Progenitor cell of endocrine pancreas (in vitro differentiated cells): ENCODE measurements around the gene TECPR1. TPM values are rescaled to one million over a fixed set of nuclear protein-coding genes. Genes with fewer than 3 reads are reported as not detected.

ENCODE experiments used
- DNase-seq: peaks from one replicate; pipeline ENCODE4 v3.0.0; 2021; ENCODE audit warnings: low spot score; ENCODE audit not compliant: unreplicated experiment
- H3K27ac Mint-ChIP-seq: 2 replicates; pipeline ENCODE4 v1.8.0; 2021; ENCODE audit warnings: mild to moderate bottlenecking, moderate library complexity, mixed read lengths
- H3K27me3 Mint-ChIP-seq: 2 replicates; pipeline ENCODE4 v1.8.0; 2021; ENCODE audit warnings: mixed read lengths
- H3K36me3 Mint-ChIP-seq: 2 replicates; pipeline ENCODE4 v1.8.0; 2022; ENCODE audit warnings: mixed read lengths; ENCODE audit not compliant: insufficient read depth
- H3K4me1 Mint-ChIP-seq: 2 replicates; pipeline ENCODE4 v1.8.0; 2021; ENCODE audit warnings: low read depth, mixed read lengths
- H3K4me3 Mint-ChIP-seq: 2 replicates; pipeline ENCODE4 v1.8.0; 2021; ENCODE audit warnings: low read depth, mild to moderate bottlenecking, moderate library complexity, mixed read lengths
- H3K9me3 Mint-ChIP-seq: 2 replicates; pipeline ENCODE4 v1.8.0; 2021; ENCODE audit warnings: low read depth, mixed read lengths
- total RNA-seq: library from RNA; stranded (reverse); gene quantifications from 2 replicates; pipeline ENCODE4 v1.2.1, GENCODE V29; 2021
- TF ChIP-seq, protein P1 (sequence below): fragments of 200-600 bp; sonication (generic); IDR thresholded peaks from one replicate; pipeline ENCODE4 v1.5.0; 2021; ENCODE audit warnings: antibody characterized with exemption, mild to moderate bottlenecking; ENCODE audit not compliant: unreplicated experiment

TECPR1 gene
- total RNA-seq, 1 donor from 2014 or later, result 41.6 TPM

DNA sequence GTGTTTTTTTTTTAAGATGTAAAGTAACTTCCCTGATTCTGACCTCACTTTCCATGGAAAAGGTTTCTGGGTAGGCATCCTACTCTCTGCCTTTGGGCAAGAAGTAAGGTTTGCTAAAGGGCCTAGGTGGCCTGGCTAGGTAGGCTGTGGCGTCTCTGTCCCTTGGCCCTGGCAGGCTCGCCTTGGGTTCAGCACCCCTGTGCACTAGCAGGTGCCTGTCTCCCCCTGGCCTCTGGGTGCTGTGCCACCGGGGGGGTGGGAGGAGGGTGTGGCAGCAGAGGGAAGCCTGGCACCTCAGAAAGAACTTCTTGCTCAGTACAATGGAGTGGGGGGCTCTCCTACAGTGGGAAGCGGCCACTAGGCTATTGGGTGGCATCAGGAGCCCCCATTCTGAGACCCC lies 14.0 kb downstream of the TECPR1 start:
- no peak for DNase-seq
- Mint-ChIP-seq H3K27me3 (no peaks in the 10 kb centered on the region), H3K9me3 (no peaks in the 10 kb centered on the region), H3K27ac (no peak overlapping the region), H3K4me3 (no peak overlapping the region), H3K36me3 (peaks cover 13% of the 10 kb centered on the region), H3K4me1 (no peaks in the 10 kb centered on the region)
- TF ChIP-seq, protein P1, sequence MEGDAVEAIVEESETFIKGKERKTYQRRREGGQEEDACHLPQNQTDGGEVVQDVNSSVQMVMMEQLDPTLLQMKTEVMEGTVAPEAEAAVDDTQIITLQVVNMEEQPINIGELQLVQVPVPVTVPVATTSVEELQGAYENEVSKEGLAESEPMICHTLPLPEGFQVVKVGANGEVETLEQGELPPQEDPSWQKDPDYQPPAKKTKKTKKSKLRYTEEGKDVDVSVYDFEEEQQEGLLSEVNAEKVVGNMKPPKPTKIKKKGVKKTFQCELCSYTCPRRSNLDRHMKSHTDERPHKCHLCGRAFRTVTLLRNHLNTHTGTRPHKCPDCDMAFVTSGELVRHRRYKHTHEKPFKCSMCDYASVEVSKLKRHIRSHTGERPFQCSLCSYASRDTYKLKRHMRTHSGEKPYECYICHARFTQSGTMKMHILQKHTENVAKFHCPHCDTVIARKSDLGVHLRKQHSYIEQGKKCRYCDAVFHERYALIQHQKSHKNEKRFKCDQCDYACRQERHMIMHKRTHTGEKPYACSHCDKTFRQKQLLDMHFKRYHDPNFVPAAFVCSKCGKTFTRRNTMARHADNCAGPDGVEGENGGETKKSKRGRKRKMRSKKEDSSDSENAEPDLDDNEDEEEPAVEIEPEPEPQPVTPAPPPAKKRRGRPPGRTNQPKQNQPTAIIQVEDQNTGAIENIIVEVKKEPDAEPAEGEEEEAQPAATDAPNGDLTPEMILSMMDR, result no peak

GRCh38 chr7:98236355-98237185 lies 15.5 kb downstream of the TECPR1 start:
- Mint-ChIP-seq H3K4me3 (no peak overlapping the region), H3K27ac (no peak overlapping the region), H3K27me3 (no peaks in the 10 kb centered on the region), H3K9me3 (no peaks in the 10 kb centered on the region), H3K36me3 (peaks cover 13% of the 10 kb centered on the region), H3K4me1 (no peaks in the 10 kb centered on the region)
- TF ChIP-seq, protein P1, result no peak
- no peak for DNase-seq

- Mint-ChIP-seq H3K9me3 (no peaks in the 10 kb centered on the region), H3K36me3 (peaks cover 10% of the 10 kb centered on the region), H3K4me3 (no peak overlapping the region), H3K27me3 (no peaks in the 10 kb centered on the region), H3K27ac (no peak overlapping the region), H3K4me1 (no peaks in the 10 kb centered on the region)
- TF ChIP-seq, protein P1, result no peak
- no peak for DNase-seq
These were observed 16.1 kb downstream of the TECPR1 start for GRCh38 chr7:98235901-98236300.

DNA sequence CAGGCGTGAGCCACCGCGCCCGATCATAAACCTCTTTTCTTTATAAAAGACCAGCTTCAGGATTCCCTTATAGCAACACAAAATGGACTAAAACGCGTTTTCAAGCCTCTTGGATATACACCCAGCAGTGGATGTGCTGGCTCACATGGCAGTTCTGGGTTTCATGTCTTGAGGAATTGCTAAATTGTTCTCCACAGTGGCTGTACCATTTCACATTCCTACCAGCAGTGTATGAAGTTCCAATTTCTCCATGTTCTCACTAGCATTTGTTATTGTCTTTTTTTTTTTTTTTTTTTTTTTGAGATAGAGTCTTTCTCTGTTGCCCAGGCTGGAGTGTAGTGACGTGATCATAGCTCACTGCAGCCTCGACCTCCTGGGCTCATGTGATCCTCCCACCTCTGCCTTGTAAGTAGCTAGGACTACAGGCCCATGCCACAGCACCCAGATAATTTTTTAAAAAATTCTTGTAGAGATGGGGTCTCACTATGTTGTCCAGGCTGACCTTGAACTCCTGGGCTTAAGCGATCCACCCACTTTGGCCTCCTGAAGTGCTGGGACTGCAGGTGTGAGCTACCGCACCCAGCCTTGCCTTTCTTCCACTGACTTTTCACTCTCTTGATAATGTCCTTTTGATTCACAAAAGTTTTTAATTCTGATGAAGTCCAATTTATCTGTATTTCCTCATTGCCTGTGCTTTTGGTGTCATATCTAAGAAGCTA lies 17.4 kb downstream of the TECPR1 start:
- Mint-ChIP-seq H3K4me3 (no peak overlapping the region), H3K4me1 (no peaks in the 10 kb centered on the region), H3K36me3 (peaks cover 6% of the 10 kb centered on the region), H3K27ac (no peak overlapping the region), H3K27me3 (no peaks in the 10 kb centered on the region), H3K9me3 (no peaks in the 10 kb centered on the region)
- DNase-seq, result no peak
- TF ChIP-seq, protein P1, result no peak

DNA sequence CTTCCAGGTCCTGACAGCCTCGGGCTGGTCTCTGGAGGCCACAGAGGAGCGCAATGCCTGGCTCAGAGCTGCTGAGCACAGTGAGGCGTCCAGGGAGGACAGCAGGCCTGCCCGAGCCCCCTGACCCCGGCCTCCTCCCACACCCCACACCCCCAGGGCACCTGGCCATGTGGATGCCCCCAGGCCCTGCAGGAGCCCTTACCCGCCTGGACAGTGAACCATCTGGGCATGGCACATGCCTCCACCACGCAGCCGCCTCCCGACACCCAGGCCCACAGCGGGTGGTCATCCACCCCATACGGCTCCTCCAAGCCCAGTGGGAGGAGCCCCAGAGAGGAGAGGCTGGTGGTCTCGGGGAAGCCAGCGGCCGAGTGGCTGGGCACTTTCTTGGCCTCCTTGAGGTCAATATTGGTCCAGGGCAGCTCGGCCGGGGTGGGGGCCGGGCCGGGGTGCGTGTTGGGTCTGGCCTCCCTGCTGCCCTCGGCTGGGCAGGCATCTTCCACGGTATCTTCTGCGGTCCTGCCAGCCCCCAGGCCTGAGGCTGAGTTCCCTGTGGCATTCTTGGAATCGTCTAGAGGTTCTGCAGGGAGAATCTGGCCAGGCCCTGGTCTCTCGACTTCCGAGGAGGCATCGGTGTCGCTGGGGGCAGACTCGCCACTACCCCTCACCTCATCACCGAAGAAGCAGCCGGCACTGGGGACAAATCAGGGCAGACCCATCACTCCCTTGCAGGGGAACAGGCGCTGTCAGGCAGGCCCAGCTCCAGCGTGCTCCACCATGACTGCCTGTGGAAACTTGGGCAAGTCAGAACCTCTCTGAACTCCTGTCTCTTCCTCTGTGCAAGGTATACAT lies 18.6 kb downstream of the TECPR1 start:
- Mint-ChIP-seq H3K4me3 (no peak overlapping the region), H3K9me3 (no peaks in the 10 kb centered on the region), H3K4me1 (no peaks in the 10 kb centered on the region), H3K27ac (no peak overlapping the region), H3K36me3 (peaks cover 3% of the 10 kb centered on the region), H3K27me3 (no peaks in the 10 kb centered on the region)
- TF ChIP-seq, protein P1, result no peak
- DNase-seq, result no peak
